ENCODE results near the gene CFAP52.

The CFAP52 gene, protein sequence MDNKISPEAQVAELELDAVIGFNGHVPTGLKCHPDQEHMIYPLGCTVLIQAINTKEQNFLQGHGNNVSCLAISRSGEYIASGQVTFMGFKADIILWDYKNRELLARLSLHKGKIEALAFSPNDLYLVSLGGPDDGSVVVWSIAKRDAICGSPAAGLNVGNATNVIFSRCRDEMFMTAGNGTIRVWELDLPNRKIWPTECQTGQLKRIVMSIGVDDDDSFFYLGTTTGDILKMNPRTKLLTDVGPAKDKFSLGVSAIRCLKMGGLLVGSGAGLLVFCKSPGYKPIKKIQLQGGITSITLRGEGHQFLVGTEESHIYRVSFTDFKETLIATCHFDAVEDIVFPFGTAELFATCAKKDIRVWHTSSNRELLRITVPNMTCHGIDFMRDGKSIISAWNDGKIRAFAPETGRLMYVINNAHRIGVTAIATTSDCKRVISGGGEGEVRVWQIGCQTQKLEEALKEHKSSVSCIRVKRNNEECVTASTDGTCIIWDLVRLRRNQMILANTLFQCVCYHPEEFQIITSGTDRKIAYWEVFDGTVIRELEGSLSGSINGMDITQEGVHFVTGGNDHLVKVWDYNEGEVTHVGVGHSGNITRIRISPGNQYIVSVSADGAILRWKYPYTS

DNA sequence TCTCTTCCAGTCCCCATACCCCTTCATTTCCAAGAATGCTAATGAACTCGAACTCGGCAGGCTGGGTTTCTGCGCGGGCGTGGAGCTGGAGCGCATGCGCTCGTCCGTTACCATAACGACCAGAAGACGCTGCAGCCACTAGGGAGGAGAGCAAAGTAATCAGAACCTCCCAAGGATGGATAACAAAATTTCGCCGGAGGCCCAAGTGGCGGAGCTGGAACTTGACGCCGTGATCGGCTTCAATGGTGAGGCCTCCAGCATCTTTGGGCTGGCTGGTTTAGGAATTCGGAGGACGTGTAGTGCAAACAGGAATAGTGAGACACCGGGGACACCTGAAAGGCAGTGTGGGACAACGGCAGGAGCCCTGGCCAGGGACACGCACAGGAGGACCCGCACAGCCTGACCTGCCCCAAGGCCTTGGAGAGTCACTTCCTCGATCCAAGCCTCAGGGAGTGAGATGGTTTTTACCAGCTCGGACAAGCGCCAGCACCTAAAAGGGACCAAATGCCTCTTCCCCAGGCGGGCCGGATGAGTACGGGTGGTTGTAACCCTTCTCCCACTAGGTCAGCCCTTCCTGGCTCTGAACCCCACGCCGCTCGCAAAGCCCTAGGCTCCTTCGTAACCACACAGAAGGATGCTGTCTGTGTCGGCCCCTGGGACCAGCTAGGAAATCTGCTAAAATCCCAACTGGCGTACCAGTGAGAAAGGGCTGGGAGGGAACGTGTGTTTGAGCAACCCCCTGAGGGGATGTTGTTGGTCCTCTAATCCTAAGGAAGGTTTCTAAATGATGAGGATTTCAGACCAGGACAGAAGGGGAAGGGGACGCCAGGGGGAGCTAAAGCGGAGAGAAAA is at the start of gene CFAP52:
CFAP52 (plus strand) TSS at position 122 of the 852 bp plus-strand sequence; CDS start at position 176, 54 bp downstream.
- Histone ChIP-seq H3K4me3 (ENCODE audit: low read depth, low read length) (peak within 1 kb of the TSS; percentile 92), H3K4me1 (ENCODE audit: control insufficient read depth, insufficient read depth, low read length, unreplicated experiment) (peaks cover 8% of the 10 kb centered on the region), H3K79me2 (ENCODE audit: control insufficient read depth, insufficient read depth, low read length, unreplicated experiment) (peaks cover 10% of the 10 kb centered on the region), H3K27me3 (ENCODE audit: insufficient read depth, low read length) (no peaks in the 10 kb centered on the region), H2AFZ (ENCODE audit: low read length, unreplicated experiment) (peak within 1 kb of the TSS; percentile 97), H3K27ac (ENCODE audit: low read depth, low read length) (no peak within 1 kb of the TSS), H3K36me3 (ENCODE audit: insufficient read depth, low read length) (no peaks in the 10 kb centered on the region)

DNA sequence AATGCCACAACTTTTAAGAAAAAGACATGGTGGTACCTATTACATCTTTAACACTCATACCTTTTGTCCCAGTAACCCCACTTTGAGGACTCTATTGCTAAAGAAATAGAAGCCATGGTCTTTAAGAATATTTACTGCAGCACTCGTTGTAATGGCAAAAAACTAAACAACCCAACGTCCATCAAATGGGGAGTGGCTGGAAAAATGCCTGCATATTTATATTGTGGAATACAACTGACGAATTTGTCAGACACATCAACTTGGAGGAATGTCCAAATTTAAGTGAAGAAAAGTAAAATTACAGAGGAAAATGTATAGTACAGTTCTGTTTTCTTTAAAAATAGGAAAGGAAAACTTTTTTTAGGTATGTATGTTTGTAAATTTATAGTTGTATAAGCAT is 48.7 kb upstream of the CFAP52 start:
- Histone ChIP-seq H3K4me3 (ENCODE audit: low read depth, low read length) (no peak overlapping the region), H3K36me3 (ENCODE audit: insufficient read depth, low read length) (no peaks in the 10 kb centered on the region), H3K4me1 (ENCODE audit: control insufficient read depth, insufficient read depth, low read length, unreplicated experiment) (no peaks in the 10 kb centered on the region), H3K27me3 (ENCODE audit: insufficient read depth, low read length) (no peaks in the 10 kb centered on the region), H3K79me2 (ENCODE audit: control insufficient read depth, insufficient read depth, low read length, unreplicated experiment) (no peaks in the 10 kb centered on the region), H3K27ac (ENCODE audit: low read depth, low read length) (no peak overlapping the region), H2AFZ (ENCODE audit: low read length, unreplicated experiment) (no peak overlapping the region)

DNA sequence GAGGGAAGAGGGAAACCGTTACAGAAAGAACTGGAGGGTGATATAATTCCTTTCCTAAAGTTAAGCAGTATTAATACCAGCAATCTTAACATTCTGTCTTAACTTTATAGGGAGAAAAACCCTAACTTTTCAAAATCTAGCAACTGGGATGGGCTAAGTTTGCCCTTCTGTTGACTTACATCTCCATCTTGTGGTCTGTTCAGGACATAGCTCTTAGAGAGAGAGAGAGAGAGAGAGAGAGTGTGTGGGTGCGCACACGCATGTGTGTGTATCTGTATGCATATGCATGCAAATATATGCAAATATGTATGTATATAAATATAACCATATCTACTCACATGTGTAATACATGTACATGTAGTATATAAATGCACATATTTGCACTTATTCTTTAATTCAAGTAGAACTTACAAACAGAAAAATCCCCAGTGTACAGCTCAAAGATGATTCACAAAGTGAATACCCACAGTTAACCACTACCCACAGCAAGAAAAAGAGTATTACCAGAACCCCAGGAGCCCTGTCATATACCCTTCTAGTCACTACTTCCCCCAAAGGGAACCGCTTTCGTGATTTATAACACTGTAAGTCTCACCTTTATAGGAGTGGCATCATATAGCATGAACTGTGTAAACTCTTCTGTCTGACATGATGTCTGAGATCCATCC is 47.3 kb upstream of the CFAP52 start:
- H3K4me1 ChIP-seq (ENCODE audit: control insufficient read depth, insufficient read depth, low read length, unreplicated experiment): no peaks in the 10 kb centered on the region
- H3K27ac ChIP-seq (ENCODE audit: low read depth, low read length): no peak overlapping the region
- no peak overlapping the region for H2AFZ ChIP-seq (ENCODE audit: low read length, unreplicated experiment)
- no peaks in the 10 kb centered on the region for H3K36me3 ChIP-seq (ENCODE audit: insufficient read depth, low read length)
- H3K27me3 ChIP-seq (ENCODE audit: insufficient read depth, low read length): no peaks in the 10 kb centered on the region
- no peak overlapping the region for H3K4me3 ChIP-seq (ENCODE audit: low read depth, low read length)
- no peaks in the 10 kb centered on the region for H3K79me2 ChIP-seq (ENCODE audit: control insufficient read depth, insufficient read depth, low read length, unreplicated experiment)

DNA sequence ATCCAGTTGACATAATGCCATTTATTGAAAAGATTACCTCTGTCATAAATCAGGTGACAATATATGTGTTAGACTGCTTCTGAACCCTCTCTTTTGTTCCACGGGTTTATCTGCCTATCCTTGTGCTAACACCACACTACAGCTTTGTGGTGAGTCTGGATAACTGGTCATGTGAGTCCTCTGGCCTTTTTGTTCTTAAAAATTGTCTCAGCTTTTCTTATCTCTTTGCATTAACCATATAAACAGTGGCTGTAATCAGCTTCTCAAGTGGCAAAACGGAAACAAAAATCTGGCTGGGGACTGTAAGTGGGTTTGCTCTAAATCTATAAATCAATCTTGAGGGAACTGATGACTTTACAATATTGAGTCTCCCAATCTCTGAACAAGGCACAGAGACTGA is 45.4 kb upstream of the CFAP52 start:
- H3K36me3 ChIP-seq (ENCODE audit: insufficient read depth, low read length): no peaks in the 10 kb centered on the region
- H3K79me2 ChIP-seq (ENCODE audit: control insufficient read depth, insufficient read depth, low read length, unreplicated experiment): no peaks in the 10 kb centered on the region
- H2AFZ ChIP-seq (ENCODE audit: low read length, unreplicated experiment): no peak overlapping the region
- H3K4me1 ChIP-seq (ENCODE audit: control insufficient read depth, insufficient read depth, low read length, unreplicated experiment): no peaks in the 10 kb centered on the region
- H3K27ac ChIP-seq (ENCODE audit: low read depth, low read length): no peak overlapping the region
- no peak overlapping the region for H3K4me3 ChIP-seq (ENCODE audit: low read depth, low read length)
- H3K27me3 ChIP-seq (ENCODE audit: insufficient read depth, low read length): no peaks in the 10 kb centered on the region

DNA sequence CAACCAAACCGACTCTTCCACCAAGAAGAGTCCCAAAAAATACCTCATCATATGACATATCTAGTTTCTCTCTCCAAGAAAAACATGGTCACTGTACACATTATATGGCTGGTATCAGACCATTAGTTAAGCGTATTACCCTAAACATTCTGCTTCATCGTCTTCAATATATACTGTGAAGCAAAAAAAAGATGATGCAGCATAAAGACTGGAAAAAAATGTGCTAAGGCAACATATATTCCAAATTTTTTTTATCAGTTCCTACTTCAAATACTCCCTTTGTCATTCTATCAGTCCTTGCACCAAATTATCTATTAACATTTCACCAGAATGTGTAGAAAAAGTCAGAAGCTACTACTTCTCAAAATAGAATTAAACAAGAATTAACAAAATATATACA is 43.7 kb upstream of the CFAP52 start:
- H3K27ac ChIP-seq (ENCODE audit: low read depth, low read length): no peak overlapping the region
- H3K4me1 ChIP-seq (ENCODE audit: control insufficient read depth, insufficient read depth, low read length, unreplicated experiment): no peaks in the 10 kb centered on the region
- H2AFZ ChIP-seq (ENCODE audit: low read length, unreplicated experiment): no peak overlapping the region
- no peaks in the 10 kb centered on the region for H3K27me3 ChIP-seq (ENCODE audit: insufficient read depth, low read length)
- no peak overlapping the region for H3K4me3 ChIP-seq (ENCODE audit: low read depth, low read length)
- no peaks in the 10 kb centered on the region for H3K79me2 ChIP-seq (ENCODE audit: control insufficient read depth, insufficient read depth, low read length, unreplicated experiment)
- no peaks in the 10 kb centered on the region for H3K36me3 ChIP-seq (ENCODE audit: insufficient read depth, low read length)

DNA sequence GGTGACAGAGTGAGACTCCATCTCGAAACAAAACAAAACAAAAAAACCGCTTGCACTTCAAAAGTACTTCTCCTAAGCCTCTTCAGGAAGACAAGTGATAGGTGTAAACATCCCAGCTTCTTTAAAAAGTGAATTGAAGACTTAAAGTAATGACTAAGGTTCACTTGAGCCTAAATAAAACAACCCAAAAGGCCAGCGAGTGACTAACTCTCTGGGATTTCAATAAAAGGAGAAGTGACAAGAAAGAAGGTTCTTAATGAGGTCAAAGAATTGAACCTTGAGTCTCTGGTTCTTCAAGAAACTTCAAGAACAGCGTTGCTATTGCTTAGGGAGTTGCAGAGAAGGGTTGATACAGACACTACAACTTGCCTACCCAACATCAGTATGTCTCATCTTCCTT is 43.0 kb upstream of the CFAP52 start:
- Histone ChIP-seq H3K27me3 (ENCODE audit: insufficient read depth, low read length) (no peaks in the 10 kb centered on the region), H3K4me3 (ENCODE audit: low read depth, low read length) (no peak overlapping the region), H3K4me1 (ENCODE audit: control insufficient read depth, insufficient read depth, low read length, unreplicated experiment) (no peaks in the 10 kb centered on the region), H2AFZ (ENCODE audit: low read length, unreplicated experiment) (no peak overlapping the region), H3K79me2 (ENCODE audit: control insufficient read depth, insufficient read depth, low read length, unreplicated experiment) (no peaks in the 10 kb centered on the region), H3K36me3 (ENCODE audit: insufficient read depth, low read length) (no peaks in the 10 kb centered on the region), H3K27ac (ENCODE audit: low read depth, low read length) (no peak overlapping the region)

DNA sequence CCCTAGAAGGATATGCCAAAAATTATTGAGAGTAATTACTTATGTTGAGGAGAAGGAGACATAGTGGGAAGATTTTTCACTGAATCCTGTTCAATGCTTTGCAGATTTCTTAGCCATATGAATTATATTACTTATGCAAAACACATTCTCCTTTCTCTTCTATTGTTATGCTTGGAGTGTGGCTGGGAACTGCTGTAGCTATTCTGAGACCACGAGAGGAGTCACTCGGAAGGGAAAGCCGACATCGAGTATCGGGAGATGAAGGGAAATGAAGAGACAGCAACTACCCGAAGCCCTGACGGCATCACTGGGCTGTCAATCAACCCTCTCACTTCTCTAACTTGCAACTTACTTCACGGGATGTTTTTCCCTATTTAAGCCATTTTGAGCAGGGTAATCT is 40.4 kb upstream of the CFAP52 start:
- H3K4me3 ChIP-seq (ENCODE audit: low read depth, low read length): no peak overlapping the region
- no peak overlapping the region for H3K27ac ChIP-seq (ENCODE audit: low read depth, low read length)
- H2AFZ ChIP-seq (ENCODE audit: low read length, unreplicated experiment): no peak overlapping the region
- H3K79me2 ChIP-seq (ENCODE audit: control insufficient read depth, insufficient read depth, low read length, unreplicated experiment): no peaks in the 10 kb centered on the region
- no peaks in the 10 kb centered on the region for H3K27me3 ChIP-seq (ENCODE audit: insufficient read depth, low read length)
- no peaks in the 10 kb centered on the region for H3K4me1 ChIP-seq (ENCODE audit: control insufficient read depth, insufficient read depth, low read length, unreplicated experiment)
- H3K36me3 ChIP-seq (ENCODE audit: insufficient read depth, low read length): no peaks in the 10 kb centered on the region

DNA sequence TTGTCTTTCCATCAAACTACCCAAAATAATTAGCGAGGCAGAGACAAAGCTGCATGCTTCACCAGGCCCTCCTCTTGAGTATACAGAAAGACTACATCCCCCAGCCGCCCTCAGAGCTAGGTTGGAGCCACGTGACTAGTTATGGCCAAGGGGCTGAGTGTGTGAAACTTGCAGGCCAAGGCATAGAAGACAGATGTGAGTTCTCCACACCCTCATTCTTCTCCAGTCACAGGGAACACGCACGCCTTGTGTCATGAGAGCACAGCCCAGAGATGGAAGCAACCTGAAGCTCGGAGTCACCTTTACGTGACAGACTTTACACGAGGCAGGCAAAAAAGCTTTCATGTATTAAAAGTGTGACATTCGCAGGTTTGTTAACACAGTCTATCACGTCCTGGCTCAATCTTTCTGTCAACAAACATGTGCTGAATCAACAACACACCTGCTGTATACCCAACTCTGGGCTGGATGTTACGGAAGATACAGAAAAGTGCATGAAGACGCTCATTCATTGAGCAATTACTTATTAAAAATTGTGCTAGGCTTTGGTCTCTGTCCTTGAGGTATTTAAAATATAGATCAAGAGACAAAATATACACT is 39.2 kb upstream of the CFAP52 start:
- H3K27ac ChIP-seq (ENCODE audit: low read depth, low read length): no peak overlapping the region

DNA sequence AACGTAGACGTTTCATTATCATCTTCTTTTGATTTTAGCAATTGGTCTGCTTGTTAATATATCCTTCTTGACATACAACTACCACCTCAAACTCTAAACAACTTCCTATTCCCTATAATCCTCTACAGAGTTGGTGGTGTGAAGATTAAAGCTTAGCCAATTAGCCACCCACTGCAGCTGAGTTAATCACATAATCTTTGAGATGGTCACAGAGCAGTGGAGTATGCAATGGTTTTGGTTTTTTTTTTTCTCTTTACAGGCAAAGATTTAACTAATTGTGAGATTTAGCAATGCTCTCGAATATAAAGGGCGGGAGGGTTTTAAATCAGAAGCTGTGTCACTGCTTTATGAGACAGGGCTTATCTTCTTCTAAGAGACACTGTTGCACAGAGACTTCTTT is 37.8 kb upstream of the CFAP52 start:
- H3K79me2 ChIP-seq (ENCODE audit: control insufficient read depth, insufficient read depth, low read length, unreplicated experiment): no peaks in the 10 kb centered on the region
- no peaks in the 10 kb centered on the region for H3K4me1 ChIP-seq (ENCODE audit: control insufficient read depth, insufficient read depth, low read length, unreplicated experiment)
- no peak overlapping the region for H2AFZ ChIP-seq (ENCODE audit: low read length, unreplicated experiment)
- H3K27me3 ChIP-seq (ENCODE audit: insufficient read depth, low read length): no peaks in the 10 kb centered on the region
- no peaks in the 10 kb centered on the region for H3K36me3 ChIP-seq (ENCODE audit: insufficient read depth, low read length)
- H3K27ac ChIP-seq (ENCODE audit: low read depth, low read length): no peak overlapping the region
- H3K4me3 ChIP-seq (ENCODE audit: low read depth, low read length): no peak overlapping the region

More for the DNA sequence above, 39.2 kb upstream of the CFAP52 start:
- H3K4me1 ChIP-seq (ENCODE audit: control insufficient read depth, insufficient read depth, low read length, unreplicated experiment): no peaks in the 10 kb centered on the region
- H3K36me3 ChIP-seq (ENCODE audit: insufficient read depth, low read length): no peaks in the 10 kb centered on the region
- no peak overlapping the region for H2AFZ ChIP-seq (ENCODE audit: low read length, unreplicated experiment)
- no peaks in the 10 kb centered on the region for H3K27me3 ChIP-seq (ENCODE audit: insufficient read depth, low read length)
- no peaks in the 10 kb centered on the region for H3K79me2 ChIP-seq (ENCODE audit: control insufficient read depth, insufficient read depth, low read length, unreplicated experiment)
- no peak overlapping the region for H3K4me3 ChIP-seq (ENCODE audit: low read depth, low read length)

DNA sequence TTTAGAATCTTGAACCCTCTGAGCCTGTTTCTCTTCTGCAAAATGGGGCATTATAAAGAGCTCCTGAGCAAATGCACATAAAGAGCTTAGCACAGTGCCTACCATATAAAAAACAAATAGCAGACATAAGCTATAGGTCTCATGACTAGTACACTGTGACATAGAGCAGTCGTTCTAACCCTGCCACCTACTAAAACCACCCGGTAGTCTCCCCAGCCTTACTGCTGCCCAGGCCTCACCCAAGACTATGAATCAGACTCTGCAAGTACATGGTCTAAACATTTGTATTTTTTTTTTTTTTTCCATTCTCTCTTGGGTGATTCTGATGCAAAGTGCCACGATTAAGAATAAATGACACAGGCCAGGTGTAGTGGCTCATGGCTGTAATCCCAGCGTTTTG is 34.7 kb upstream of the CFAP52 start:
- Histone ChIP-seq H3K27me3 (ENCODE audit: insufficient read depth, low read length) (no peaks in the 10 kb centered on the region), H2AFZ (ENCODE audit: low read length, unreplicated experiment) (no peak overlapping the region), H3K36me3 (ENCODE audit: insufficient read depth, low read length) (no peaks in the 10 kb centered on the region), H3K4me1 (ENCODE audit: control insufficient read depth, insufficient read depth, low read length, unreplicated experiment) (no peaks in the 10 kb centered on the region), H3K79me2 (ENCODE audit: control insufficient read depth, insufficient read depth, low read length, unreplicated experiment) (no peaks in the 10 kb centered on the region), H3K27ac (ENCODE audit: low read depth, low read length) (no peak overlapping the region), H3K4me3 (ENCODE audit: low read depth, low read length) (no peak overlapping the region)
